ENCODE data around the gene CEP85.

The CEP85 gene

GRCh38 chr1:26210147-26210870 lies 23.7 kb upstream of the CEP85 start:
- H3K27ac ChIP-seq = no peak overlapping the region
- H3K4me3 ChIP-seq = no peak overlapping the region
- TF ChIP-seq CTCF (IDR thresholded peaks at IDR 0.05) = no peak
- DNase-seq (ENCODE audit: low spot score) = no peak

GRCh38 chr1:26212726-26213125 lies 21.3 kb upstream of the CEP85 start:
- DNase-seq (ENCODE audit: low spot score) = no peak
- H3K4me3 ChIP-seq = no peak overlapping the region
- no peak for TF ChIP-seq CTCF (IDR thresholded peaks at IDR 0.05)
- no peak overlapping the region for H3K27ac ChIP-seq

DNA sequence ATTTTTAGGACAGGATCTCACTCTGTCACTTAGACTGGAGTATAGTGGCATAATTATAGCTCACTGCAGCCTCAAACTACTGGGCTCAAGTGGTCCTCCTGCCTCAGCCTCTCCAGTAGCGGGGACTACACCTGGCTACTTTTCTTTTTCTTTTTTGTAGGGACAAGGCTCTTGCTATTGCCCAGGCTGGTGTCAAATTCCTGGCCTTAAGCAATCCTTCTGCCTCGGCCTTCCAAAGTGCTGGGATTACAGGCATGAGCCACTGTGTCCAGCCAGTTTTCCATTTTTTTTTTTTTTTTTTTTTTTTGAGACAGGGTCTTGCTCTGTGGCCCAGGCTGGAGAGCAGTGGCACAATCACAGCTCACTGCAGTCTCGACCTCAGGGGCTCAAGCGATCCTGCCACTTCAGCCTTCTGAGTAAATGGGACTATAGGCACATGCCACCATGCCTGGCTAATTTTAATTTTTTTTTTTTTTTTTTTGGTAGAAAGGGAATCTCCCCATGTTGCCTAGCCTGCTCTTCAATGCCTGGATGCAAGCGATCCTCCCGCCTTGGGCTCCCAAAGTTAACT lies 20.6 kb upstream of the CEP85 start:
- no peak for TF ChIP-seq CTCF (IDR thresholded peaks at IDR 0.05)
- Histone ChIP-seq H3K4me3 (no peak overlapping the region), H3K27ac (no peak overlapping the region)
- no peak for DNase-seq (ENCODE audit: low spot score)

- TF ChIP-seq CTCF (IDR thresholded peaks at IDR 0.05) = no peak
- DNase-seq (ENCODE audit: low spot score) = no peak
These were observed 18.8 kb upstream of the CEP85 start for GRCh38 chr1:26215246-26215645.

DNA sequence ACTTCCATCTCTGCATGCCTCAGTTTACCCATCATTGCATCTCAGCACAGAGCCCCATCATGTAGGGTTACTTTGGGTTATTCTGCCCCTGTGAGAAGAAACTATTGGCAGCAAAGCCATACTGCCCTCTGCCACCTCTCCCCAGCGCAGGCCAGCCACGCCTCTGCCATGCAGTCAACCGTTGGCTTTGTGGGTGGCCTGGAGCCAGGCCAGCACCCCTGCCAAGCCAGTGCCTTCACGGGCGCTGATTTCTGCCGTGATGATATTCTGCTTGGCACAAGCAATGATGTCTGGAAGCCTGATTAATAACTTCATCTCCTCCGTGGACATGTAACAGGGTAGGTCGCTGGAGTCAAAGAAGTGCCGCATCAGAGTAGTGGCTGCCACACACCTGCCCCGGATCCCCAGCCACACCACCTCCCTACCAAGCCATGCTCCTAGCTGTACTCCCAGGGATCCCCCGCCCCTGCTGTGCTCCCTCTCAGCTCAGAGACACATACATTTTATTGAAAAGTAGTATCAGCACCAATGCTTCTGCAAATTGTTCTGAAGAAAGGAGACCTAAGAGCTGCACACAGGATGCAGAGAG lies 15.0 kb upstream of the CEP85 start:
- Histone ChIP-seq H3K4me3 (no peak overlapping the region), H3K27ac (no peak overlapping the region)
- TF ChIP-seq CTCF (IDR thresholded peaks at IDR 0.05) = no peak
- DNase-seq (ENCODE audit: low spot score) = no peak

More at GRCh38 chr1:26215246-26215645, 18.8 kb upstream of the CEP85 start:
- Histone ChIP-seq H3K27ac (no peak overlapping the region), H3K4me3 (no peak overlapping the region)

GRCh38 chr1:26220199-26220912 lies 13.6 kb upstream of the CEP85 start:
- no peak for TF ChIP-seq CTCF (IDR thresholded peaks at IDR 0.05)
- Histone ChIP-seq H3K4me3 (no peak overlapping the region), H3K27ac (no peak overlapping the region)
- DNase-seq (ENCODE audit: low spot score) = no peak

Data from coronary artery (tissue), 2 donors.